Activated T-helper 1 cell treated with anti-CD3 and anti-CD28 coated beads, Interleukin-2, amount 50 U/mL, for 16 hours (primary cell): ENCODE data around the gene TSPAN13.
"Not testable (repeated sequence)": the region's sequence is repeated elsewhere in the genome, so short reads cannot be mapped to it uniquely, and the experiment has no call there.

Experiments used
- DNase-seq, 2 donors: peaks; one replicate each; pipeline ENCODE4 v3.0.0-alpha.2; 2020; ENCODE audit warnings: low read depth in 1 of 2, low spot score in 1 of 2

Gene TSPAN13

DNA sequence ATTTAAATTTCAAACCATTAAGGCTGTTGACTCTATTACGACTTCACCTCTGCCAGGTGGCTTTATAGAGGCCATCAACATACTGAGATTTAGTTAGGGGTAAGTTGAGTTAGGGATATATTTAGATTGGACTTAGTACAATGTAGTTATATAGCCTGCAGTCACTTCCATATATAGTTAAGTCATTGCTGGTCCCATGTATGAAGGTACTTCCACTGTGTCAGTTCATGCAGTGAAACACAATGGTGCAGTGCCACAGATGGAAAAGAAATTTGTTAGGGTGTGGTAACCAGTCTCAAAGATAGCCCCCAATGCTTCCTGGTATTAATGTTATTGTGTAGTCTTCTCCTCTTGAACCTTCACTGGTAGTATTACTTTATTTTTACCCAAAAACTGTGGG is 12.6 kb upstream of the TSPAN13 start:
- DNase-seq = no peak

DNA sequence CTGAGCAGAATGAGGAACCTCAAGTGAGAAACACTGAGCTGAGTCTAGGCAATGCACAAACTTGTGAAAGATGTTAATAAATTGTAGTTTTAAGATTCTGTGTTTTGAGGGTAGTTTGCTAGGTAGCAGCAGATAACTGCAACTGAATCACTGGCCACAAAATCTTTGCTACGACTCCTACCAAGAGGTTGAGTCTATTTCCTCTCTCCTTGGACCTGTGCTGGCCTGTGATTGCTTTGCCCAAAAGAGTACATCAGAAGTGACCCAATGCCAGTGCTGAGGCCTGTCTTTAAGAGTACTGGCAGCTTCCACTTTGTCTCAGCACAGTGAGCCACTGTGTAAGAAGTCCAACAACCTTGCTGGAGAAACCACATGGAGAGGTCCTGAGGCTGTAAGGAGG is 11.9 kb upstream of the TSPAN13 start:
- DNase-seq = no peak

DNA sequence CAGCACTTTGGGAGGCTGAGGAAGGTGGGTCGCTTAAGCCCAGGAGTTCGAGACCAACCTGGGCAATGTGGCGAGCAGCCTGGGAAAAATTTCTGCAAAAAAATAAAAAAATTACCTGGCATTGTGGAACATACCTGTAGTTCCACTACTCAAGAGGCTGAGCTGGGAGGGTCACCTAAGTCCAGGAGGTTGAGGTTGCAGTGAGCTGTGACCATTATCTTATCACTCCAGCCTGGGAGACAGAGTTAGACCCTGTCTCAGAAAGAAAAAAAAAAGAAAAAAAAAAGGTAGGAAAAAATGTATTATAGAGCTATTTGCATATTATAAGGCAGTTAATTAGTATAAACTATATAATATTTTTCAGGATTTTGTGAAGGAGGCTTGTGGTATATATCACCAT is 11.0 kb upstream of the TSPAN13 start:
- DNase-seq = no peak

- DNase-seq = no peak
Measured at GRCh38 chr7:16743236-16743635, 10.3 kb upstream of the TSPAN13 start.

GRCh38 chr7:16744518-16745250 is 8.9 kb upstream of the TSPAN13 start:
- no peak for DNase-seq

GRCh38 chr7:16745645-16746044 is 7.9 kb upstream of the TSPAN13 start:
- DNase-seq = no peak

- no peak for DNase-seq
Measured at GRCh38 chr7:16747102-16747501, 6.5 kb upstream of the TSPAN13 start.

- DNase-seq = no peak
Measured at GRCh38 chr7:16753932-16754855, 639 bp downstream of the TSPAN13 start.

GRCh38 chr7:16754856-16755317 is 1.3 kb downstream of the TSPAN13 start:
- DNase-seq = no peak

DNA sequence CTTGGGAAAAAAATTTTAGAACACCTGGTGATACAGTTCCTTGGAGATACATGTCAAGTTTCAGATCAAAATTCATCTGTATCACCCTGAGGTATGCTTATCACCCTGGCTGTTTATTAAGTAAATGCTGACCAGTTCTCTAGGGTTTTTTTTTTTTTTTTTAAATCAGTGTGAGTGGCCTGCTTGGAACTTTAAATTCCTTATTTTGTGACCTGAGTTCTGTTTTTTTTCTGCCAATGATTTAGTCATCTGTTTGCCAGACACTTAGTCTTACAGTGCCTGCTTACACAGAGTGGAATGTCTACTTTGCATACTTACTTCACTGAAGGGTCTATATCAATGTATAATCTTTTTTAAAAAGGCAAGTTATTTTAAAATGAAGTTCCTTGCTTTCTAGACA is 1.8 kb downstream of the TSPAN13 start:
- DNase-seq = no peak

DNA sequence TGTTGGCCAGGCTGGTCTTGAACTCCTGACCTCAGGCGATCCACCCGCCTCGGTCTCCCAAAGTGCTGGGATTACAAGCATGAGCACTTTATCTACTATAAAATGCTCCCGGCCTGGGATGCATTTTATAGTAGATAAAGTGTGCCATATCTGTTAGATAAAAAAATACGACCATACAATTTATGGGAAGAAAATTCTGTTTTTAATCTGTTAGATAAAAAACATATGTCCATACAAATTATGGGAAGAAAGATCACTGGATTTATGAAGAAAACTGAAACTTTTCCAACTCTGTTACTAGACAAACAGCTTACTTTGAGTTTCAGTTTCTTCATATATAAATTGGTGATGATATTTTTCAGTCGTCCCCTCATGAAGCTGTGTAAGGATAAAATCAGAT is 4.5 kb downstream of the TSPAN13 start:
- no peak for DNase-seq

DNA sequence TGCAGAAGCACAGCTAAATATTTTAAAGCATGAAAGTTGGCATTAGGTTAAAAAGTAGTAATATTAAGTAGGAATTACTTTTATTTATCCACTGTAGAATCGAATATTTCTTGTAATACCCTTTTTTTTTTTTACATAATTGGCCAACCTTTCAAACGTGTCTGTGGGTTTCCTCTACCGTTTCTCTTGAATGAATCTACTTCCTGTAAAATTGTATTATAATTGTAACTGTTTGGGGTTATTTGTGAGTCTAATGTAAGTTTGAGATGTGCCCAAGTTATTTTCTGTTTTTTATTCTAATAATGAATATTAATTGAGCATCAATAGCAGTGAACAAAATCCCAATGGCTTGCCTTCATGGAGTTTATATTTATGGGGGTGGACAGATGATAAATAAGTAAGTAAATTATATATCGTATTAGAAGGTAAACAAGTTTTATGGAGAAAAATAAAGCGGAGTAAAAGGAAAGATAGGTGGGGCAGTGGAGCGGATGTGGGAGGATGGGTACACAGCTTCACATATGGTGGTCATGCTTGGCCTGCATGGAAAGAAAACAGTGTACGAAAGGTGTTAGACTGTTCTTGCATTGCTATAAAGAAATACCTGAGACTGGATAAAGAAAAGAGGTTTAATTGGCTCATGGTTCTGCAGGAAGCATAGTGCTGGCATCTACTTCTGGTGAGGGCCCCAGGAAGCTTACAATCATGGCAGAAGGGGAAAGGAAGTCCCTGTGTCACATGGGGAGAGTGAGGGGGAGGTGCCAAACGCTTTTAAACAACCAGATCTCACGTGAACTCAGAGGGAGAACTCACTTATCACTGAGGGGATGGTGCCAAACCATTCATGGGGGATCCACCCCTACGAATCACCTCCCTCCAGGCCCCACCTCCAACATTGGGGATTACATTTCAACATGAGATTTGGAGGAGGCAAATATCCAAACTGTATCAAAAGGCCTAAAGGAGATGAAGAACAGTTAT is 5.4 kb downstream of the TSPAN13 start:
- DNase-seq = no peak

DNA sequence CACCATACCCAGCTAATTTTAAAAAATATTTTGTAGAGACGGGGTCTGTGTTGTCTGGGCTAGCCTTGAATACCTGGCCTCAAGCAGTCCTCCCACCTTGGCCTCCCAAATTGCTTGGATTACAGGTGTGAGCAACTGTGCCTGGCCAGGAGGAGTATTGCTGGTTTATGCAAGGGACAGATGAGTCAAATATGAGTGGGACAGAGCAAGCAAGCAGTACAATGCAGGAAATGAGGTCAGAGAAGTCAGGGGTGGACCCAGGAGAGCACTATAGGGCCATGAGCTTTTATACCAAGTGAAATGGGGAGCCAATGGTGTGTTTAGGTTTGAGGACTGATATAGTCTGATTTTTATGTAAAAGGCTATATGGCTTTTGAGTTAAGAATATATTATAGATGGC is 6.3 kb downstream of the TSPAN13 start:
- no peak for DNase-seq

- DNase-seq = no peak
Measured at GRCh38 chr7:16762177-16762576, 8.6 kb downstream of the TSPAN13 start.

- DNase-seq = no peak
Measured at GRCh38 chr7:16764942-16765341, 11.4 kb downstream of the TSPAN13 start.

DNA sequence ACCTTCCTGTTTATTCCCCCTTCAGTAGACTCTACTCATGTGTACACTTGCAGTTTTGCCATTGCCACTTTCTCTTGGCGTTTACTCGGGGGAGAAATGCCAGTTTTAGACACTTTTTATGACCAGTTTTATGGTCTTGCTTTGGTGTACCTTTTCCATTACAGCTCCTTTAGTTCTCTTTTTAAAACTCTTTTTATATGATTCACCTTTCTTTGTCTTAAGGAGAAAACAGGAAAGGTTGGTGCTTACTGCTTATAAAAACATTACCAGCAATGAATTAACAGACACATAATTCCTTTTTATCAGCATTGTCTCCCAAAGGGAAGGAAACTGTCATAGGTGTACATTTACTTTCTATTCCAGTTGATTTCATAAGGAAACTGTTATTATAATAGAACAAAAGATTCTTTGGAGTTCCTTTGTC is 11.9 kb downstream of the TSPAN13 start:
- DNase-seq = no peak

- not testable (repeated sequence) for DNase-seq
Measured at GRCh38 chr7:16769994-16770393, 16.4 kb downstream of the TSPAN13 start.

- no peak for DNase-seq
Measured at GRCh38 chr7:16770657-16771329, 17.2 kb downstream of the TSPAN13 start.

GRCh38 chr7:16773326-16773725 is 19.8 kb downstream of the TSPAN13 start:
- no peak for DNase-seq

- DNase-seq = no peak
Measured at GRCh38 chr7:16773884-16774283, 20.3 kb downstream of the TSPAN13 start.
